GM12801 (cell line): Measurements from ENCODE around the gene HEPN1.

Experiments
- TF ChIP-seq, protein P1 (sequence below): IDR thresholded peaks from one replicate; pipeline ENCODE4 v1.5.1; 2011; ENCODE audit warnings: control low read depth; ENCODE audit not compliant: insufficient read length; ENCODE audit errors: extremely low read depth

Gene HEPN1

DNA sequence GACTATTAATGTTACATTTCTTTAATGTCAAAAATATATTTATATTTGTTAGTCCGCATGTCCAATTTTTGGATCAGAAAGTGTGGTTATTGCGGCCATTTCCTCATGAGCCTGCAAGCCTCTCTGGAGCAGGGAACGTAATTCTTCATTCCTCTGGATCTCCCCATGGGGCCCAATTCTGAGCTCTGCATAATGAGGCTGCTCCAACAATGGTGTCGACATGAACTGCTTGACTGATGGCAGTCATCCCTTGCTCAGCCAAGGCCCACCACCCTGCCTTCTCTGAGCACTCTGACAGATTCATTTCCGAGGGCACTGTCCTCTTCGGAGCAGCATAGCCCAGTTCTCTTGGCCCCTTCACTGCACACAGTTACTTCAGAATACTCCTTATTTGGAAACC lies 19.9 kb downstream of the HEPN1 start:
- TF ChIP-seq, protein P1, sequence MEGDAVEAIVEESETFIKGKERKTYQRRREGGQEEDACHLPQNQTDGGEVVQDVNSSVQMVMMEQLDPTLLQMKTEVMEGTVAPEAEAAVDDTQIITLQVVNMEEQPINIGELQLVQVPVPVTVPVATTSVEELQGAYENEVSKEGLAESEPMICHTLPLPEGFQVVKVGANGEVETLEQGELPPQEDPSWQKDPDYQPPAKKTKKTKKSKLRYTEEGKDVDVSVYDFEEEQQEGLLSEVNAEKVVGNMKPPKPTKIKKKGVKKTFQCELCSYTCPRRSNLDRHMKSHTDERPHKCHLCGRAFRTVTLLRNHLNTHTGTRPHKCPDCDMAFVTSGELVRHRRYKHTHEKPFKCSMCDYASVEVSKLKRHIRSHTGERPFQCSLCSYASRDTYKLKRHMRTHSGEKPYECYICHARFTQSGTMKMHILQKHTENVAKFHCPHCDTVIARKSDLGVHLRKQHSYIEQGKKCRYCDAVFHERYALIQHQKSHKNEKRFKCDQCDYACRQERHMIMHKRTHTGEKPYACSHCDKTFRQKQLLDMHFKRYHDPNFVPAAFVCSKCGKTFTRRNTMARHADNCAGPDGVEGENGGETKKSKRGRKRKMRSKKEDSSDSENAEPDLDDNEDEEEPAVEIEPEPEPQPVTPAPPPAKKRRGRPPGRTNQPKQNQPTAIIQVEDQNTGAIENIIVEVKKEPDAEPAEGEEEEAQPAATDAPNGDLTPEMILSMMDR, result no peak

DNA sequence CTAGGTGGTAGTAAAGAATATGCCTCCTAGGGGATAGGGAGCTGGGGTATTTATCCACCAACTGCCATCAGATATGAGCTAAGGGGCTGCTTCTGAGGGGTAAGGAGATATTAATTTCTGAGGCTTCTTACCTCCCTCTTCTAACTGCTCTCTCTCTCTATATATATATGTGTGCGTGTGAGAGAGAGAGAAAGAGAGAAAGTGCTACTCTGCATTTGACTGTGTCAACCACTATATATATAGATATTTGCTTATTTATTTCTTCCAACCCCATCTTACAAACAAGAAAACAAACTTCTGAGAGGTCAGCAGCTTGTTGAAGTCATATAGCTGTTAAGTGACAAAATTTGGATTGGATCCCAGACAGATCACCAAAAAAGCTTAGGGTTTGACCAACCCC lies 22.7 kb downstream of the HEPN1 start:
- TF ChIP-seq, protein P1, result no peak

DNA sequence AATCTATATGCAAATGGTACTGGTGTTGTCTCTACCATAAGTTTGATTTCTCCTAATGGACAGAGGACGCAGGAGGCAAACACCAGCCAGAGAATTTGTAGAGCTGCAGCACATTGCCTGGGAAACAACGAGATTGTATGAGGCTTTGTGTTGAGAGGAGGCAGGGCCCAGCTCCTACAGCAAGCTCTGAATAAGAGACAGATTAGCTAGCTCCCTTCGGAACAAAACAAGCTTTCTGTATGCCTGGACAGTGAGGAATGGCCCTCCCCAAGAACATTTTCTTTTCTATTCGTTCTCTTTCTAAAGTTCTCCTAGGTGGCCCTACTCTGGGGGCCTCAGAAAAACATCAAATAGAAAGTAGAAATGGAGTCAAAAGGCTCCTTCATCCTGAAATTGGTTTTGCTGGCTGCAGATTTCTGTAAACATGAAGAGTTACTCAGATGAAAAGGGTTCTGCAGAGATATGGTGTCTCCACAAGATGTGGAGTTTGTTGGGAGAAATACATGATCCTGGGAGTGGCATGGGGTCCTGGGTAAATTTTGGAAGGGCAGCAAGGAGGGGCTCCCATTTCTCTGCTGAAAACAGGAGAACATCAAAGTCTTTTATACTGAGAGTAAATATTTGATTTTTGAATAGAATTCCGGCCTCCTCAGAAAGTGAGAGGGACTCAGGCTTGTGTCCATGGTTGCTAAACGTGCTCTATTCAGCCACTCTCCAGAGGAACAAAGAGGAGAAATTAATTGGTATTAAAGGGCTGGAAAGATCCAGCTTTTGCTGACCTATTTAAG lies 23.6 kb downstream of the HEPN1 start:
- TF ChIP-seq, protein P1, result no peak

DNA sequence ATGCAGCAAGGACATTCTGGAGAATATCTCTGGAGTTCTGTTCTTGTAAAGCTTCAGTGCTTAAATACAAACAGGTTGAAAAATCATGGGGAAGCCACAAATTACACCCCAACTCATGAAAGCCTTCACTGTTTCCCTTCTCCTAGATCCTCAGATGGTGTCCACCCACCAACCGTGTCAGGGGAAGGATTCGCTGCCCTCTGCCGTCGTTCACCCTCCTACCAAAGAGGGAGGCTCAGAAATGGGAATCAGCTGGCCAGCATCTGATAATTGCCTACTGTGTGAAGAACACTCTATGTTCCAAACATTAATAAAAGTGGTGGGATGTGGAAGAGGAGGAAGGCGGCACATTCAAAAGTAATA lies 24.2 kb downstream of the HEPN1 start:
- TF ChIP-seq, protein P1, result no peak

DNA sequence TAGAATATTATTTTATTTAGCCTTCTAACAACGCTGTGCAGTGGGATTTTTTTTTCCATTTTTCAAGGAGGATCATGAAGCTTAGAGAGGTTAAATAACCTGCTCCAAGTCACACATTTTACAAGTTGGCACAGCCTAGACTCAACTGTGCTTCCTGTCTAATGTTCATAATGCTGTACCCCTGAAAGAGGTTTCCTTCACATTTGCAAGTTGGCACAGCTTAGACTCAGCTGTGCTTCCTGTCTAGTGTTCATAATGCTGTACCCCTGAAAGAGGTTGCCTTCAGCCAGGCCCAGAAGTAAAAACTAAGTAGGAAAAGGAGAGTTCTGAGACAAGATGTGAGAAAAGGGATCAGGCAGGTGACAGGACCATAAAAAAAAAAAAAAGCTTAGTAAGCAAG lies 24.7 kb downstream of the HEPN1 start:
- TF ChIP-seq, protein P1, result no peak

DNA sequence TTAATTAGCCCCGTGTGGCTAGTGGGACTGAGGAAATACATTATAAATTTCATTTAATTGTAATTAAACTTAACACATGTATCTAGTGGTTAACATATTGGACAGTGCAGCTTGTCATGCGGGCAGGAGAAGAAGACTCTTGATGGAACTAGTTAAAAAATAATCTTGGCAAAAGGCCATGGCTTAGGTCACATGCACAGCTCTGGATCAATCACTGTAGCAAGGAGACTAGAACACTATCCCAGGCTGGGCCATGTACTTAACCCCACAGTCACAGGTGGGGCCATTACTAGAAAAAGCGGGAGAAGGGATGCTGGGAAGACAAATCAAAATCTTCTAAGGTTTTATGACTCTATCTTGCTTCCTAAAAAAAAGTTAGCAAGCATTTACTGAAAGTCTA lies 25.5 kb downstream of the HEPN1 start:
- TF ChIP-seq, protein P1, result no peak

DNA sequence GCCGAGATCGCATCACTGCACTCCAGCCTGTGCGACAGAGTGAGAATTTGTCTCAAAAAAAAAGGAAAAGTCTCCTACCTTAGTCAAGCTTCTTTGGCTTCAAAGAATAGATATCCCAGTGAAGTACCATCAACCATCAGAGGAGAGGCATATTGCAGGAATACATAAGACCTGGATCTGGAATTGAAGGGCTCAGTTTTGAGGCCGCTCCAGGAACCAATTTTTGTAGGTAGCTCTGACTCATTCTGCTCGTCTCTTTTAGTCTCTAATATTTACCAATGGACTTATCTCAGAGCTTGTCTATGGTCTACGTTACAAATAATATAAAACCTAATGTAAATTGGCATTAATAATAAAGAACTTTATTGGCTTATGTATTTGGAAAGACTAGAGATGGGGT lies 26.8 kb downstream of the HEPN1 start:
- TF ChIP-seq, protein P1, result no peak
